ENCODE results near the gene PSMC3. TPM values are rescaled to one million over a fixed set of nuclear protein-coding genes. Genes with fewer than 3 reads are reported as not detected.

PSMC3 gene
- polyA plus RNA-seq, 3 donors: 44.1 to 97.4 (median 89.5) TPM

- H3K36me3 Mint-ChIP-seq: peaks cover 77 to 94% of the 10 kb centered on the region in 2 donors
- Histone ChIP-seq H2AFZ (ENCODE audit: insufficient read depth, low read depth, low read length, poor library complexity, severe bottlenecking) (no peak overlapping the region), H3K4me1 (ENCODE audit: control insufficient read depth in 1 of 2, insufficient read depth in 2 of 2, low read length in 2 of 2) (no peaks in the 10 kb centered on the region), H3K4me2 (replicated peaks; ENCODE audit: extremely low read depth, low read length, poor library complexity, severe bottlenecking) (no peak overlapping the region), H3K36me3 (replicated peaks in 1 of 2; ENCODE audit: control insufficient read depth in 1 of 2, insufficient read depth in 2 of 2, low read length in 2 of 2) (peaks cover 89 to 100% of the 10 kb centered on the region in 2 donors), H3K27me3 (ENCODE audit: control insufficient read depth in 2 of 2, insufficient read depth in 2 of 2, low read length in 2 of 2) (no peaks in the 10 kb centered on the region), H3K79me2 (ENCODE audit: insufficient read depth, low read length) (peaks cover 39% of the 10 kb centered on the region), H3K9me3 (replicated peaks in 1 of 2; ENCODE audit: control insufficient read depth in 1 of 2, insufficient read depth in 1 of 2, low read length in 2 of 2) (no peaks in the 10 kb centered on the region), H3K4me3 (replicated peaks in 1 of 3; ENCODE audit: low read depth in 2 of 3, low read length in 3 of 3) (no peak overlapping the region), H4K20me1 (ENCODE audit: insufficient read depth, low read length) (peaks cover 96% of the 10 kb centered on the region), H3K9ac (ENCODE audit: insufficient read depth, low read length, poor library complexity, severe bottlenecking) (no peak overlapping the region), H3K27ac (ENCODE audit: low read depth in 1 of 2, low read length in 2 of 2) (peak overlapping the region in 1 of 2 donors; percentile 69)
- H3K27me3 Mint-ChIP-seq (ENCODE audit: low read depth in 3 of 3): peaks cover 0 to 3% (median 0%) of the 10 kb centered on the region in 3 donors
- H3K27ac Mint-ChIP-seq: peak overlapping the region in 6 of 7 donors; percentile 37 to 73 (median 64)
- no peaks in the 10 kb centered on the region for H3K9me3 Mint-ChIP-seq
- no peak for DNase-seq
- H3K4me1 Mint-ChIP-seq: no peaks in the 10 kb centered on the region
- intact Hi-C loops (cut with micrococcal nuclease): no loop called here
- 100% methylated on average over 2 of the region's 7 CpGs for WGBS (ENCODE audit: insufficient coverage)
- no peak overlapping the region for H3K4me3 Mint-ChIP-seq
- TF ChIP-seq CTCF (IDR thresholded peaks at IDR 0.05): no peak
These were observed 43.3 kb upstream of the PSMC3 start for GRCh38 chr11:47469361-47470179.

GRCh38 chr11:47468598-47469214 lies 42.5 kb upstream of the PSMC3 start:
- Histone ChIP-seq H3K36me3 (replicated peaks in 1 of 2; ENCODE audit: control insufficient read depth in 1 of 2, insufficient read depth in 2 of 2, low read length in 2 of 2) (peaks cover 89 to 100% of the 10 kb centered on the region in 2 donors), H3K9ac (ENCODE audit: insufficient read depth, low read length, poor library complexity, severe bottlenecking) (no peak overlapping the region), H3K9me3 (replicated peaks in 1 of 2; ENCODE audit: control insufficient read depth in 1 of 2, insufficient read depth in 1 of 2, low read length in 2 of 2) (no peaks in the 10 kb centered on the region), H3K4me3 (replicated peaks in 1 of 3; ENCODE audit: low read depth in 2 of 3, low read length in 3 of 3) (no peak overlapping the region), H3K27me3 (ENCODE audit: control insufficient read depth in 2 of 2, insufficient read depth in 2 of 2, low read length in 2 of 2) (no peaks in the 10 kb centered on the region), H3K79me2 (ENCODE audit: insufficient read depth, low read length) (peaks cover 42% of the 10 kb centered on the region), H3K4me2 (replicated peaks; ENCODE audit: extremely low read depth, low read length, poor library complexity, severe bottlenecking) (no peak overlapping the region), H2AFZ (ENCODE audit: insufficient read depth, low read depth, low read length, poor library complexity, severe bottlenecking) (no peak overlapping the region), H3K4me1 (ENCODE audit: control insufficient read depth in 1 of 2, insufficient read depth in 2 of 2, low read length in 2 of 2) (no peaks in the 10 kb centered on the region), H3K27ac (ENCODE audit: low read depth in 1 of 2, low read length in 2 of 2) (peak overlapping the region in 1 of 2 donors; percentile 69), H4K20me1 (ENCODE audit: insufficient read depth, low read length) (peaks cover 96% of the 10 kb centered on the region)
- 100% methylated on average over 5 of the region's 8 CpGs for WGBS (ENCODE audit: insufficient coverage)
- no peak for DNase-seq
- Mint-ChIP-seq H3K4me1 (no peaks in the 10 kb centered on the region), H3K36me3 (peaks cover 75 to 93% of the 10 kb centered on the region in 2 donors), H3K27ac (peak overlapping the region in 3 of 7 donors; percentile 17 to 55 (median 33)), H3K9me3 (no peaks in the 10 kb centered on the region), H3K27me3 (ENCODE audit: low read depth in 3 of 3) (peaks cover 0 to 3% (median 0%) of the 10 kb centered on the region in 3 donors), H3K4me3 (no peak overlapping the region)
- intact Hi-C loops (cut with micrococcal nuclease): no loop called here
- no peak for TF ChIP-seq CTCF (IDR thresholded peaks at IDR 0.05)
